H1 (cell line): Measurements from ENCODE around the gene ADCK1. TPM values are rescaled to one million over a fixed set of nuclear protein-coding genes. Genes with fewer than 3 reads are reported as not detected.

Experiments
- CTCF ChIA-PET: fragments of 300-600 bp; sonication (Branson Sonifier 250); formaldehyde crosslinking; loops from one replicate; lab custom pipeline; 2021; ENCODE audit not compliant: partially characterized antibody; lab: Charles Lee
- POLR2A ChIA-PET: fragments of 300-600 bp; sonication (Branson Sonifier 250); formaldehyde crosslinking; loops from one replicate; lab custom pipeline; 2021; ENCODE audit warnings: inconsistent platforms; ENCODE audit not compliant: partially characterized antibody; lab: Charles Lee
- DNase-seq, 2 experiments: peaks; one replicate each; pipeline versions ENCODE4 v3.0.0 to v3.0.0-alpha.2; 2010 to 2022; ENCODE audit warnings: low spot score in 2 of 2, low read depth in 1 of 2, mixed read lengths in 1 of 2
- FAIRE-seq: peaks from 2 replicates; lab custom pipeline; 2011; peaks lifted over from hg19 to GRCh38; lab: Jason Lieb, UNC
- H2AFZ ChIP-seq: 2 replicates; pipeline ENCODE4 v1.8.1; 2012; ENCODE audit warnings: low read length, inconsistent platforms
- H2AK5ac ChIP-seq: 2 replicates; pipeline ENCODE4 v1.6.1; 2013; ENCODE audit warnings: low read depth, low read length
- H2BK120ac ChIP-seq: replicated peaks from 2 replicates; pipeline ENCODE3; 2013; ENCODE audit warnings: low read depth, low read length, inconsistent platforms
- H2BK12ac ChIP-seq: 2 replicates; pipeline ENCODE4 v1.6.1; 2013; ENCODE audit warnings: low read depth, low read length
- H2BK15ac ChIP-seq: 2 replicates; pipeline ENCODE4 v1.6.1; 2013; ENCODE audit warnings: low read length
- H2BK20ac ChIP-seq: 2 replicates; pipeline ENCODE4 v1.6.1; 2013; ENCODE audit warnings: low read length
- H2BK5ac ChIP-seq: 2 replicates; pipeline ENCODE4 v1.6.1; 2013; ENCODE audit warnings: low read depth, low read length
- H3K14ac ChIP-seq: 2 replicates; pipeline ENCODE4 v1.6.1; 2013; ENCODE audit warnings: inconsistent platforms; ENCODE audit not compliant: insufficient read length
- H3K18ac ChIP-seq: 2 replicates; pipeline ENCODE4 v1.6.1; 2013; ENCODE audit warnings: low read length; ENCODE audit errors: extremely low read depth
- H3K23ac ChIP-seq: 2 replicates; pipeline ENCODE4 v1.6.1; 2013; ENCODE audit warnings: inconsistent platforms; ENCODE audit not compliant: insufficient read length
- H3K23me2 ChIP-seq: 2 replicates; pipeline ENCODE4 v1.6.1; 2013; ENCODE audit warnings: low read depth, low read length
- H3K27ac ChIP-seq: 2 replicates; pipeline ENCODE4 v1.6.1; 2011; ENCODE audit warnings: low read depth, low read length, inconsistent platforms
- H3K27me3 ChIP-seq, 4 experiments: replicated peaks in 1 of 4; 1 replicate in 1 of 4; 2 replicates in 3 of 4; pipeline versions ENCODE4 v1.6.1 to v1.8.1; 2011 to 2013; ENCODE audit warnings: low read length in 3 of 4, mild to moderate bottlenecking in 3 of 4, inconsistent platforms in 2 of 4, mixed read lengths in 2 of 4, moderate library complexity in 1 of 4; ENCODE audit not compliant: control insufficient read depth in 3 of 4, insufficient read depth in 3 of 4; ENCODE audit errors: extremely low read depth in 1 of 4
- H3K36me3 ChIP-seq, 4 experiments: 2 replicates each; pipeline versions ENCODE4 v1.6.1 to v1.8.1; 2011 to 2013; ENCODE audit warnings: mild to moderate bottlenecking in 4 of 4, low read length in 3 of 4, moderate library complexity in 2 of 4, control low read depth in 1 of 4, inconsistent platforms in 1 of 4; ENCODE audit not compliant: insufficient read depth in 4 of 4, control insufficient read depth in 2 of 4
- H3K4ac ChIP-seq: replicated peaks from 2 replicates; pipeline ENCODE3; 2013; ENCODE audit warnings: low read length, low read depth, mixed read lengths, inconsistent platforms; ENCODE audit not compliant: insufficient read length
- H3K4me1 ChIP-seq, 4 experiments: replicated peaks in 1 of 4; 1 replicate in 1 of 4; 2 replicates in 3 of 4; pipeline versions ENCODE4 v1.6.1 to v1.8.1; 2011 to 2013; ENCODE audit warnings: low read length in 3 of 4, inconsistent platforms in 2 of 4, mixed read lengths in 1 of 4; ENCODE audit not compliant: insufficient read depth in 4 of 4, control insufficient read depth in 3 of 4
- H3K4me2 ChIP-seq, 2 experiments: 2 replicates each; pipeline versions ENCODE4 v1.6.1 to v1.8.1; 2011 to 2013; ENCODE audit warnings: low read depth in 2 of 2, low read length in 2 of 2, control low read depth in 1 of 2, inconsistent platforms in 1 of 2, mild to moderate bottlenecking in 1 of 2; ENCODE audit not compliant: insufficient read depth in 1 of 2
- H3K4me3 ChIP-seq, 4 experiments: fragments of 200-600, 300-600 bp in 1 of 4; sonication (generic), shearing (Covaris generic), sonication (Bioruptor Twin) in 1 of 4; 2 replicates each; pipeline versions ENCODE4 v1.5.1 to v1.8.1; 2011 to 2016; ENCODE audit warnings: low read length in 4 of 4, low read depth in 3 of 4, control low read depth in 2 of 4, inconsistent platforms in 2 of 4, mild to moderate bottlenecking in 2 of 4, mixed read lengths in 1 of 4, moderate library complexity in 1 of 4; ENCODE audit not compliant: insufficient read depth in 2 of 4; ENCODE audit errors: extremely low read depth in 1 of 4
- H3K56ac ChIP-seq: replicated peaks from 2 replicates; pipeline ENCODE3; 2013; ENCODE audit warnings: low read depth, mild to moderate bottlenecking, mixed read lengths, low read length, inconsistent platforms; ENCODE audit not compliant: insufficient read length
- H3K79me1 ChIP-seq: 2 replicates; pipeline ENCODE4 v1.6.1; 2013; ENCODE audit warnings: low read depth, low read length, control low read depth
- H3K79me2 ChIP-seq, 2 experiments: 2 replicates each; pipeline versions ENCODE4 v1.6.1 to v1.8.1; 2012 to 2013; ENCODE audit warnings: low read length in 2 of 2, mild to moderate bottlenecking in 2 of 2, inconsistent platforms in 1 of 2; ENCODE audit not compliant: insufficient read depth in 2 of 2, control insufficient read depth in 1 of 2
- H3K9ac ChIP-seq, 4 experiments: replicated peaks in 1 of 4; 1 replicate in 1 of 4; 2 replicates in 3 of 4; pipeline versions ENCODE4 v1.6.1 to v1.8.1; 2011 to 2013; ENCODE audit warnings: low read depth in 3 of 4, low read length in 3 of 4, control low read depth in 2 of 4, mild to moderate bottlenecking in 2 of 4, moderate library complexity in 2 of 4, inconsistent platforms in 1 of 4; ENCODE audit errors: extremely low read depth in 1 of 4
- H3K9me3 ChIP-seq, 2 experiments: 2 replicates each; pipeline versions ENCODE4 v1.6.1 to v1.8.1; 2012 to 2013; ENCODE audit warnings: mild to moderate bottlenecking in 2 of 2, moderate library complexity in 2 of 2, control low read depth in 1 of 2, inconsistent platforms in 1 of 2, low read depth in 1 of 2, low read length in 1 of 2, mixed read lengths in 1 of 2; ENCODE audit not compliant: insufficient read depth in 2 of 2
- H4K20me1 ChIP-seq, 2 experiments: replicated peaks in 1 of 2; 2 replicates each; pipeline versions ENCODE3 to v1.8.1; 2011 to 2013; ENCODE audit warnings: inconsistent platforms in 2 of 2, low read length in 2 of 2, mild to moderate bottlenecking in 1 of 2; ENCODE audit not compliant: insufficient read depth in 2 of 2, control insufficient read depth in 1 of 2
- H4K5ac ChIP-seq: 2 replicates; pipeline ENCODE4 v1.6.1; 2013; ENCODE audit warnings: low read length, low read depth, mixed read lengths, inconsistent platforms; ENCODE audit not compliant: insufficient read length
- H4K8ac ChIP-seq: 2 replicates; pipeline ENCODE4 v1.8.0; 2013; ENCODE audit warnings: mild to moderate bottlenecking, moderate library complexity, low read length, inconsistent platforms; ENCODE audit not compliant: insufficient read depth; ENCODE audit errors: extremely low read depth
- H4K91ac ChIP-seq: replicated peaks from 2 replicates; pipeline ENCODE3; 2013; ENCODE audit warnings: low read length, mixed read lengths, inconsistent platforms; ENCODE audit not compliant: insufficient read length
- BACH1 ChIP-seq: IDR thresholded peaks from 2 replicates; pipeline ENCODE4 v1.6.1; 2012; ENCODE audit warnings: low read length, improper control_type of control experiment
- CBX5 ChIP-seq: fragments of 300-800, 300-1000 bp; sonication (generic); IDR thresholded peaks from 2 replicates; pipeline ENCODE4 v1.7.1; 2016; ENCODE audit warnings: antibody characterized with exemption, low read length, low read depth
- CHD2 ChIP-seq: IDR thresholded peaks from 2 replicates; pipeline ENCODE4 v1.6.1; 2012; ENCODE audit warnings: low read length, improper control_type of control experiment
- EP300 ChIP-seq, 2 experiments: IDR thresholded peaks; 1 replicate in 1 of 2; 2 replicates in 1 of 2; pipeline ENCODE4 v1.6.1; 2011 to 2012; ENCODE audit warnings: low read depth in 2 of 2, low read length in 2 of 2, mild to moderate bottlenecking in 2 of 2, borderline replicate concordance in 1 of 2, inconsistent platforms in 1 of 2, moderate library complexity in 1 of 2
- KDM1A ChIP-seq: fragments of 200-600, 300-600 bp; sonication (generic); IDR thresholded peaks from 2 replicates; pipeline ENCODE4 v1.7.1; 2016; ENCODE audit warnings: mild to moderate bottlenecking, low read length, borderline replicate concordance
- POLR2A ChIP-seq, 2 experiments: IDR thresholded peaks; 1 replicate in 1 of 2; 2 replicates in 1 of 2; pipeline ENCODE4 v1.6.1; 2011; ENCODE audit warnings: low read depth in 2 of 2, low read length in 2 of 2, mild to moderate bottlenecking in 2 of 2; ENCODE audit errors: control extremely low read depth in 1 of 2
- RFX5 ChIP-seq: IDR thresholded peaks from 2 replicates; pipeline ENCODE4 v1.6.1; 2011; ENCODE audit warnings: low read depth, low read length, improper control_type of control experiment, borderline replicate concordance
- TAF1 ChIP-seq: IDR thresholded peaks from 2 replicates; pipeline ENCODE4 v1.6.1; 2011; ENCODE audit warnings: mild to moderate bottlenecking, low read depth, low read length
- YY1 ChIP-seq: IDR thresholded peaks from 2 replicates; pipeline ENCODE4 v1.6.1; 2011; ENCODE audit warnings: low read depth, mild to moderate bottlenecking, low read length
- ZNF274 ChIP-seq: IDR thresholded peaks from 2 replicates; pipeline ENCODE4 v1.7.0; 2012; ENCODE audit warnings: low read length, borderline replicate concordance; ENCODE audit errors: extremely low read depth
- polyA plus RNA-seq, 7 experiments: library from polyadenylated mRNA; depleted of rRNA in 3 of 7; stranded (reverse) in 5 of 7; unstranded in 2 of 7; fragments of >200 nt in 5 of 7; fragments of 200-250 nt in 2 of 7; gene quantifications; 1 replicate in 5 of 7; 2 replicates in 1 of 7; 4 replicates in 1 of 7; pipeline versions ENCODE4 v1.2.1 to v1.2.3, GENCODE V29; 2011 to 2013; ENCODE audit warnings: missing spikeins in 2 of 7, mixed read lengths in 2 of 7
- total RNA-seq: library from RNA; stranded (reverse); fragmentation: NEBNext Ultra II Directional; extraction: Animal tissue kit (Norgen Biotek cat#: 25700); gene quantifications from 2 replicates; pipeline ENCODE4 v1.2.1, GENCODE V29; 2021
- TF ChIP-seq, protein P1 (sequence below): IDR thresholded peaks from 2 replicates; pipeline ENCODE4 v1.6.1; 2012; ENCODE audit warnings: low read length, inconsistent platforms
- TF ChIP-seq, protein P2 (sequence below), 3 experiments: IDR thresholded peaks; 1 replicate in 2 of 3; 2 replicates in 1 of 3; pipeline versions ENCODE4 v1.5.1 to v1.6.1; 2011; ENCODE audit warnings: low read length in 3 of 3, mild to moderate bottlenecking in 3 of 3, inconsistent platforms in 2 of 3, low read depth in 1 of 3, moderate library complexity in 1 of 3; ENCODE audit not compliant: insufficient read depth in 1 of 3; ENCODE audit errors: control extremely low read depth in 1 of 3

ADCK1 gene
- total and polyA plus RNA-seq, 2 of the 8 experiments (the other 6 are each of a cell fraction or from before 2014, with no cell fraction given): 11.0 to 16.8 TPM

DNA sequence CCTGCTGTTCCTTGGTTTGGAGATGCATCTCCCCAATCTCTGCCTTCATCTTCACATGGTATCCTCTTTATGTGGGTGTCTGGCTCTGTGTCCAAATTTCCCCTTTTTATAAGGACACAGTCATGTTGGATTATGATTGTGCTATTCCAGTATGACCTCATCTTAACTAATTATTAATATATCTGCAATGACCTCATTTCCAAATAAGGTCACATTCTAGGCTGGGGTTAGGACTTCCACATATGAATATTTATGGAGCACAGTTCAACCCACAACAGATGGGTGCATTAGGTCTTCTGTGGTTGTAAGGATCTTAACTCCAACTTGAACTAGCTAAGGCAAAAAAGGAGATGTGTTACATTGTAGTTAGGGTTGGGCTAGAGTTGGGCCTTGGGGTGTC is 69.4 kb downstream of the ADCK1 start:
- Histone ChIP-seq H4K20me1 (peaks cover 0 to 2% of the 10 kb centered on the region in 2 experiments), H3K4me2 (no peak overlapping the region), H3K18ac (no peak overlapping the region), H3K9me3 (no peaks in the 10 kb centered on the region), H2BK20ac (no peak overlapping the region), H3K56ac (no peak overlapping the region), H2BK5ac (no peak overlapping the region), H3K36me3 (no peaks in the 10 kb centered on the region), H3K9ac (no peak overlapping the region), H2AFZ (no peak overlapping the region), H3K79me1 (no peaks in the 10 kb centered on the region), H3K79me2 (no peaks in the 10 kb centered on the region), H3K4me3 (no peak overlapping the region), H3K4ac (no peak overlapping the region), H4K8ac (no peak overlapping the region), H3K23me2 (peaks cover 2% of the 10 kb centered on the region; the same call in 1 of the 2 replicates), H3K27ac (no peak overlapping the region), H2BK15ac (no peak overlapping the region), H3K4me1 (no peaks in the 10 kb centered on the region), H4K5ac (no peak overlapping the region), H4K91ac (no peak overlapping the region), H3K14ac (no peak overlapping the region), H2BK120ac (no peak overlapping the region), H3K27me3 (no peaks in the 10 kb centered on the region), H2AK5ac (no peak overlapping the region), H2BK12ac (no peak overlapping the region), H3K23ac (no peak overlapping the region)
- no peak for DNase-seq
- POLR2A ChIA-PET: no interaction called here
- no peak for FAIRE-seq
- CTCF ChIA-PET: interaction anchor here (1.1 to 2.1 kb wide), 3 partner anchors 10 to 153 kb away, joined by 3 to 8 read pairs (median 4); no protein-coding TSS in a partner anchor
- TF ChIP-seq POLR2A (IDR thresholded peaks at IDR 0.05; ENCODE audit: control extremely low read depth in 1 of 2, low read depth in 2 of 2, low read length in 2 of 2) (no peak), RFX5 (no peak), YY1 (no peak), CBX5 (no peak), EP300 (IDR thresholded peaks at IDR 0.05; ENCODE audit: borderline replicate concordance in 1 of 2, low read depth in 2 of 2, low read length in 2 of 2) (no peak), BACH1 (no peak), TAF1 (no peak), CHD2 (no peak), ZNF274 (no peak), KDM1A (no peak)
- TF ChIP-seq, protein P1, sequence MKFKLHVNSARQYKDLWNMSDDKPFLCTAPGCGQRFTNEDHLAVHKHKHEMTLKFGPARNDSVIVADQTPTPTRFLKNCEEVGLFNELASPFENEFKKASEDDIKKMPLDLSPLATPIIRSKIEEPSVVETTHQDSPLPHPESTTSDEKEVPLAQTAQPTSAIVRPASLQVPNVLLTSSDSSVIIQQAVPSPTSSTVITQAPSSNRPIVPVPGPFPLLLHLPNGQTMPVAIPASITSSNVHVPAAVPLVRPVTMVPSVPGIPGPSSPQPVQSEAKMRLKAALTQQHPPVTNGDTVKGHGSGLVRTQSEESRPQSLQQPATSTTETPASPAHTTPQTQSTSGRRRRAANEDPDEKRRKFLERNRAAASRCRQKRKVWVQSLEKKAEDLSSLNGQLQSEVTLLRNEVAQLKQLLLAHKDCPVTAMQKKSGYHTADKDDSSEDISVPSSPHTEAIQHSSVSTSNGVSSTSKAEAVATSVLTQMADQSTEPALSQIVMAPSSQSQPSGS: no peak
- TF ChIP-seq, protein P2, sequence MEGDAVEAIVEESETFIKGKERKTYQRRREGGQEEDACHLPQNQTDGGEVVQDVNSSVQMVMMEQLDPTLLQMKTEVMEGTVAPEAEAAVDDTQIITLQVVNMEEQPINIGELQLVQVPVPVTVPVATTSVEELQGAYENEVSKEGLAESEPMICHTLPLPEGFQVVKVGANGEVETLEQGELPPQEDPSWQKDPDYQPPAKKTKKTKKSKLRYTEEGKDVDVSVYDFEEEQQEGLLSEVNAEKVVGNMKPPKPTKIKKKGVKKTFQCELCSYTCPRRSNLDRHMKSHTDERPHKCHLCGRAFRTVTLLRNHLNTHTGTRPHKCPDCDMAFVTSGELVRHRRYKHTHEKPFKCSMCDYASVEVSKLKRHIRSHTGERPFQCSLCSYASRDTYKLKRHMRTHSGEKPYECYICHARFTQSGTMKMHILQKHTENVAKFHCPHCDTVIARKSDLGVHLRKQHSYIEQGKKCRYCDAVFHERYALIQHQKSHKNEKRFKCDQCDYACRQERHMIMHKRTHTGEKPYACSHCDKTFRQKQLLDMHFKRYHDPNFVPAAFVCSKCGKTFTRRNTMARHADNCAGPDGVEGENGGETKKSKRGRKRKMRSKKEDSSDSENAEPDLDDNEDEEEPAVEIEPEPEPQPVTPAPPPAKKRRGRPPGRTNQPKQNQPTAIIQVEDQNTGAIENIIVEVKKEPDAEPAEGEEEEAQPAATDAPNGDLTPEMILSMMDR (IDR thresholded peaks at IDR 0.05; ENCODE audit: control extremely low read depth in 1 of 3, insufficient read depth in 1 of 3, low read depth in 1 of 3, low read length in 3 of 3): no peak
